Fibroblast of the aortic adventitia (primary cell): Measurements from ENCODE around the gene COPS4. TPM values are rescaled to one million over a fixed set of nuclear protein-coding genes. Genes with fewer than 3 reads are reported as not detected.
A peak's percentile ranks its signal among the peaks of the same experiment; 100 is the strongest.
"Not testable (repeated sequence)": the region's sequence is repeated elsewhere in the genome, so short reads cannot be mapped to it uniquely, and the experiment has no call there.

ENCODE experiments used
- DNase-seq: peaks from one replicate; pipeline ENCODE4 v3.0.0-alpha.2; 2010; ENCODE audit warnings: low read depth
- H3K4me3 ChIP-seq: 2 replicates; pipeline ENCODE4 v1.5.1; 2011; ENCODE audit warnings: low read depth, mild to moderate bottlenecking, control low read depth, low read length, moderate library complexity
- CTCF ChIP-seq: IDR thresholded peaks from 2 replicates; pipeline ENCODE4 v1.5.1; 2011; ENCODE audit warnings: mild to moderate bottlenecking, low read length, control low read depth, inconsistent platforms; ENCODE audit not compliant: insufficient read depth
- total RNA-seq: library from RNA; depleted of rRNA; stranded (reverse); fragments of >200 nt; gene quantifications from 2 replicates; pipeline ENCODE4 v1.2.3, GENCODE V29; 2012; ENCODE audit warnings: low replicate concordance

Gene COPS4
- total RNA-seq, 1 donor, result 69.3 TPM

GRCh38 chr4:83075311-83076095 lies 40.5 kb downstream of the COPS4 start:
- DNase-seq, result peak; percentile 72
- no peak for TF ChIP-seq CTCF
- H3K4me3 ChIP-seq, result no peak overlapping the region

GRCh38 chr4:83080561-83080960 lies 45.6 kb downstream of the COPS4 start:
- no peak for DNase-seq
- no peak for TF ChIP-seq CTCF
- no peak overlapping the region for H3K4me3 ChIP-seq

- no peak for TF ChIP-seq CTCF
- DNase-seq, result no peak
- no peak overlapping the region for H3K4me3 ChIP-seq
Measured at GRCh38 chr4:83082777-83083176, 47.8 kb downstream of the COPS4 start.

GRCh38 chr4:83083925-83084475 lies 49.0 kb downstream of the COPS4 start:
- TF ChIP-seq CTCF, result no peak
- no peak overlapping the region for H3K4me3 ChIP-seq
- DNase-seq, result no peak

GRCh38 chr4:83084956-83085355 lies 50.0 kb downstream of the COPS4 start:
- not testable (repeated sequence) for DNase-seq, H3K4me3 ChIP-seq

- TF ChIP-seq CTCF, result no peak
- no peak overlapping the region for H3K4me3 ChIP-seq
- no peak for DNase-seq
Measured at GRCh38 chr4:83089410-83090157, 54.6 kb downstream of the COPS4 start.

- no peak for DNase-seq
- no peak overlapping the region for H3K4me3 ChIP-seq
- TF ChIP-seq CTCF, result no peak
Measured at GRCh38 chr4:83093060-83093640, 58.2 kb downstream of the COPS4 start.
